ENCODE results near the gene INCA1. TPM values are rescaled to one million over a fixed set of nuclear protein-coding genes. Genes with fewer than 3 reads are reported as not detected.
A peak's percentile ranks its signal among the peaks of the same experiment; 100 is the strongest.

The INCA1 gene
- total RNA-seq, 1 experiment from 2014 or later = 1.3 TPM

DNA sequence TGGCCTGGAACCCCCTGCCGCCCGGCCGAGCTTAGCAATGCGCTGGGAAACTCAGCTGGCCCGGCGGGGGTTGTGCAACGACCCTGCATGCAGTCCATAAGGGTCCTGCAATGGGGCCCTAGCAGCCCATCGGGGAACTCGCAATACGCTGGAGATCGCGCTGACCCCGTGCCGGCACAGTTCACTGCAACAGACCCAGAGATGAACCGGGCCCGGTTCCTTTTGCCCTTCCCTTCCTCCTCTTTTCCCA, 57.9 kb downstream of the INCA1 start:
- Histone ChIP-seq H3K79me2 (ENCODE audit: insufficient read depth, low read length) (peaks cover 6% of the 10 kb centered on the region; the same call in 1 of the 2 replicates), H2BK15ac (ENCODE audit: low read depth, low read length) (no peak overlapping the region), H3K18ac (ENCODE audit: insufficient read length, low read depth, low read length) (peak overlapping the region; percentile 69), H4K91ac (ENCODE audit: insufficient read length, low read depth, low read length) (no peak overlapping the region), H3K4me1 (ENCODE audit: insufficient read depth, low read length) (no peaks in the 10 kb centered on the region), H3K23me2 (ENCODE audit: insufficient read length, low read depth, low read length, poor library complexity, severe bottlenecking) (peaks cover 17% of the 10 kb centered on the region), H2BK5ac (ENCODE audit: insufficient read length, low read length) (no peak overlapping the region), H3T11ph (ENCODE audit: low read length) (no peak overlapping the region), H3K14ac (ENCODE audit: insufficient read depth, low read length) (peak overlapping the region; percentile 91), H4K8ac (replicated peaks; ENCODE audit: insufficient read length, low read depth, low read length) (no peak overlapping the region), H4K5ac (ENCODE audit: insufficient read length, low read depth, low read length) (no peak overlapping the region), H3K9ac (ENCODE audit: extremely low read depth, insufficient read length, low read length) (peak overlapping the region; percentile 71), H2AK5ac (ENCODE audit: insufficient read length, low read length) (no peak overlapping the region), H3K23ac (ENCODE audit: insufficient read length, low read depth, low read length) (no peak overlapping the region), H4K20me1 (ENCODE audit: control insufficient read depth, insufficient read depth, insufficient read length) (peaks cover 7% of the 10 kb centered on the region), H3K4ac (ENCODE audit: low read depth, low read length) (no peak overlapping the region), H3K56ac (ENCODE audit: insufficient read length, low read depth, low read length) (no peak overlapping the region), H3K4me2 (ENCODE audit: insufficient read depth, insufficient read length, low read length) (peak overlapping the region; percentile 80), H3K27ac (ENCODE audit: insufficient read length, low read depth, low read length) (peak overlapping the region; percentile 81), H3K79me1 (ENCODE audit: insufficient read depth, low read depth, low read length, poor library complexity, severe bottlenecking) (peaks cover 5% of the 10 kb centered on the region), H2BK12ac (ENCODE audit: insufficient read length, low read depth, low read length) (no peak overlapping the region), H2BK20ac (ENCODE audit: low read depth, low read length, poor library complexity, severe bottlenecking) (no peak overlapping the region), H2BK120ac (ENCODE audit: low read depth, low read length, poor library complexity, severe bottlenecking) (no peak overlapping the region), H3K27me3 (ENCODE audit: insufficient read depth, low read length) (no peaks in the 10 kb centered on the region), H2AFZ (ENCODE audit: low read length) (no peak overlapping the region), H3K9me3 (ENCODE audit: control insufficient read depth, low read depth, low read length) (no peaks in the 10 kb centered on the region)
- H3K36me3 Mint-ChIP-seq (ENCODE audit: insufficient read depth in 1 of 3, low read depth in 3 of 3) = peaks cover 27 to 70% (median 53%) of the 10 kb centered on the region in 3 experiments
- H3K4me1 Mint-ChIP-seq = peaks cover 20 to 29% of the 10 kb centered on the region in 2 experiments
- peaks cover 1% of the 10 kb centered on the region; the same call in 1 of the 2 replicates for H3K27me3 Mint-ChIP-seq (ENCODE audit: low read depth)
- peak overlapping the region; percentile 91 to 100 (median 97); a peak in 6 of 7 replicates for H3K27ac Mint-ChIP-seq
- TF ChIP-seq, protein P1, sequence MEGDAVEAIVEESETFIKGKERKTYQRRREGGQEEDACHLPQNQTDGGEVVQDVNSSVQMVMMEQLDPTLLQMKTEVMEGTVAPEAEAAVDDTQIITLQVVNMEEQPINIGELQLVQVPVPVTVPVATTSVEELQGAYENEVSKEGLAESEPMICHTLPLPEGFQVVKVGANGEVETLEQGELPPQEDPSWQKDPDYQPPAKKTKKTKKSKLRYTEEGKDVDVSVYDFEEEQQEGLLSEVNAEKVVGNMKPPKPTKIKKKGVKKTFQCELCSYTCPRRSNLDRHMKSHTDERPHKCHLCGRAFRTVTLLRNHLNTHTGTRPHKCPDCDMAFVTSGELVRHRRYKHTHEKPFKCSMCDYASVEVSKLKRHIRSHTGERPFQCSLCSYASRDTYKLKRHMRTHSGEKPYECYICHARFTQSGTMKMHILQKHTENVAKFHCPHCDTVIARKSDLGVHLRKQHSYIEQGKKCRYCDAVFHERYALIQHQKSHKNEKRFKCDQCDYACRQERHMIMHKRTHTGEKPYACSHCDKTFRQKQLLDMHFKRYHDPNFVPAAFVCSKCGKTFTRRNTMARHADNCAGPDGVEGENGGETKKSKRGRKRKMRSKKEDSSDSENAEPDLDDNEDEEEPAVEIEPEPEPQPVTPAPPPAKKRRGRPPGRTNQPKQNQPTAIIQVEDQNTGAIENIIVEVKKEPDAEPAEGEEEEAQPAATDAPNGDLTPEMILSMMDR (conservative IDR thresholded peaks at IDR 0.05) = no peak
- no peaks in the 10 kb centered on the region; a peak in 1 of 5 replicates for H3K9me3 Mint-ChIP-seq
- peak overlapping the region; percentile 95 to 98 for H3K4me3 Mint-ChIP-seq
- DNase-seq = no peak
- WGBS (ENCODE audit: extremely low coverage, insufficient read length, low lambda C conversion rate) = no CpG with 5 or more reads among the region's 16 CpGs

Measured in H9 (cell line).